HepG2 (cell line): ENCODE results near the gene SULT1B1. TPM values are rescaled to one million over a fixed set of nuclear protein-coding genes. Genes with fewer than 3 reads are reported as not detected.

Experiments
- BCL3 ChIP-seq: sonication (generic); formaldehyde crosslinking; IDR thresholded peaks from 2 replicates; pipeline ENCODE4 v1.5.1; 2020; ENCODE audit warnings: mild to moderate bottlenecking, missing genetic modification reagents, moderate library complexity
- CC2D1A ChIP-seq: sonication (generic); formaldehyde crosslinking; IDR thresholded peaks from 2 replicates; pipeline ENCODE4 v1.8.1; 2023; ENCODE audit warnings: mild to moderate bottlenecking, missing genetic modification reagents
- NFE2 ChIP-seq: sonication (generic); formaldehyde crosslinking; IDR thresholded peaks from 2 replicates; pipeline ENCODE4 v1.4.0; 2020; ENCODE audit warnings: missing genetic modification reagents
- PCBP1 ChIP-seq: fragments of 200-400 bp; formaldehyde crosslinking; IDR thresholded peaks from 2 replicates; pipeline ENCODE4 v1.6.1; 2017; ENCODE audit warnings: mild to moderate bottlenecking, low read depth, low read length, borderline replicate concordance
- PHF21A ChIP-seq: sonication (generic); formaldehyde crosslinking; IDR thresholded peaks from 2 replicates; pipeline ENCODE4 v1.5.0; 2020; ENCODE audit warnings: mild to moderate bottlenecking, missing genetic modification reagents
- SAP130 ChIP-seq: IDR thresholded peaks from 2 replicates; pipeline ENCODE4 v1.6.1; 2016; ENCODE audit warnings: low read depth
- SKIL ChIP-seq: sonication (generic); formaldehyde crosslinking; IDR thresholded peaks from 2 replicates; pipeline ENCODE4 v1.8.0; 2022; ENCODE audit warnings: missing genetic modification reagents, mild to moderate bottlenecking, moderate library complexity, borderline replicate concordance
- SP2 ChIP-seq: sonication (generic); formaldehyde crosslinking; IDR thresholded peaks from 2 replicates; pipeline ENCODE4 v1.5.1; 2020; ENCODE audit warnings: mild to moderate bottlenecking, missing genetic modification reagents
- TBP ChIP-seq: sonication (generic); formaldehyde crosslinking; IDR thresholded peaks from 2 replicates; pipeline ENCODE4 v1.5.0; 2020; ENCODE audit warnings: missing genetic modification reagents
- TFE3 ChIP-seq: IDR thresholded peaks from 2 replicates; pipeline ENCODE4 v1.6.1; 2016
- THRA ChIP-seq: sonication (generic); formaldehyde crosslinking; IDR thresholded peaks from 2 replicates; pipeline ENCODE4 v1.4.0; 2020; ENCODE audit warnings: missing genetic modification reagents, borderline replicate concordance
- ZC3H13 ChIP-seq: sonication (generic); formaldehyde crosslinking; IDR thresholded peaks from 2 replicates; pipeline ENCODE4 v1.8.1; 2023; ENCODE audit warnings: mild to moderate bottlenecking, missing genetic modification reagents, moderate library complexity
- ZC3H4 ChIP-seq: sonication (generic); formaldehyde crosslinking; IDR thresholded peaks from 2 replicates; pipeline ENCODE4 v1.4.0; 2020; ENCODE audit warnings: missing genetic modification reagents, borderline replicate concordance
- ZNF138 ChIP-seq: sonication (generic); formaldehyde crosslinking; IDR thresholded peaks from 2 replicates; pipeline ENCODE4 v1.5.0; 2020; ENCODE audit warnings: mild to moderate bottlenecking, low read depth, missing genetic modification reagents
- ZNF142 ChIP-seq: sonication (generic); formaldehyde crosslinking; IDR thresholded peaks from 2 replicates; pipeline ENCODE4 v1.4.0; 2020; ENCODE audit warnings: missing genetic modification reagents
- polyA plus RNA-seq, 8 experiments: library from polyadenylated mRNA; depleted of rRNA in 3 of 8; stranded (reverse) in 7 of 8; unstranded in 1 of 8; fragments of >200 nt; fragmentation: Illumina TruSeq in 4 of 8; extraction: Trizol in 4 of 8; gene quantifications; 2 replicates each; pipeline versions ENCODE4 v1.2.1 to v1.2.3, GENCODE V29; 2011 to 2016; ENCODE audit warnings: low read depth in 4 of 8, missing spikeins in 1 of 8, mixed read lengths in 1 of 8; ENCODE audit not compliant: insufficient read depth in 1 of 8
- total RNA-seq, 5 experiments: library from RNA; depleted of rRNA; stranded (reverse); fragments of >200 nt; fragmentation: Illumina TruSeq; extraction: Trizol; gene quantifications; 2 replicates each; pipeline ENCODE4 v1.2.3, GENCODE V29; 2016; ENCODE audit warnings: low read depth in 1 of 5
- TF ChIP-seq, protein P1 (sequence below): sonication (generic); formaldehyde crosslinking; conservative IDR thresholded peaks from 2 replicates; pipeline ENCODE4 v1.8.0; 2022; ENCODE audit warnings: mild to moderate bottlenecking, moderate library complexity, missing genetic modification reagents

The SULT1B1 gene
- total and polyA plus RNA-seq, 2 of the 13 experiments (the other 11 are each of a cell fraction or from before 2014, with no cell fraction given): 0.20 to 0.25 TPM

DNA sequence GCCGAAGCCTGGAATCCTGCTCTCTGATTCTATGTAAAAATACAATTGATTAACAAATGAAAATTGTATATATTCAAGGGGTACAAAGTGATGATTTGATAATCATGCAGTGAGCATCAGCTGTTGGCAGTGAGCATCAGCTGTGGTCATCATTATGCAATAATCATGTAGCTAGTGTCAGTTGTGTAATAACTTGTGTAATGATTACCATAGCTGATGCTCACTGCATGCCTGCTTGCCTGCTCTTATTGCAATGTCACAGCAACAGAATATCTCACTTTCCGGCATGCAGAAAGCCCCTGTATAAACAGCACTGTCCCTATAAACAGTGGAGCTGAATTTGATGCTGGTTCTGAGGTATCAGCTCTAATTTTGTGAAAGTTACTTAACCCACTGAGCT lies 46.8 kb downstream of the SULT1B1 start (continued):
- TF ChIP-seq THRA (CRISPR knock-in tag): peak; percentile 52; the same call in 1 of the 2 replicates
- TF ChIP-seq BCL3 (CRISPR knock-in tag): no peak
- TF ChIP-seq SP2: no peak
- no peak for TF ChIP-seq ZC3H4 (CRISPR knock-in tag)
- TF ChIP-seq ZNF142 (CRISPR knock-in tag): no peak
- TF ChIP-seq TBP (CRISPR knock-in tag): no peak
- TF ChIP-seq, protein P1, sequence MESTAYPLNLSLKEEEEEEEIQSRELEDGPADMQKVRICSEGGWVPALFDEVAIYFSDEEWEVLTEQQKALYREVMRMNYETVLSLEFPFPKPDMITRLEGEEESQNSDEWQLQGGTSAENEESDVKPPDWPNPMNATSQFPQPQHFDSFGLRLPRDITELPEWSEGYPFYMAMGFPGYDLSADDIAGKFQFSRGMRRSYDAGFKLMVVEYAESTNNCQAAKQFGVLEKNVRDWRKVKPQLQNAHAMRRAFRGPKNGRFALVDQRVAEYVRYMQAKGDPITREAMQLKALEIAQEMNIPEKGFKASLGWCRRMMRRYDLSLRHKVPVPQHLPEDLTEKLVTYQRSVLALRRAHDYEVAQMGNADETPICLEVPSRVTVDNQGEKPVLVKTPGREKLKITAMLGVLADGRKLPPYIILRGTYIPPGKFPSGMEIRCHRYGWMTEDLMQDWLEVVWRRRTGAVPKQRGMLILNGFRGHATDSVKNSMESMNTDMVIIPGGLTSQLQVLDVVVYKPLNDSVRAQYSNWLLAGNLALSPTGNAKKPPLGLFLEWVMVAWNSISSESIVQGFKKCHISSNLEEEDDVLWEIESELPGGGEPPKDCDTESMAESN (CRISPR knock-in tag): no peak
- no peak for TF ChIP-seq ZC3H13 (CRISPR knock-in tag)
- TF ChIP-seq SAP130 (CRISPR knock-in tag): peak; percentile 58
- no peak for TF ChIP-seq PHF21A (CRISPR knock-in tag)
- TF ChIP-seq TFE3 (CRISPR knock-in tag): no peak
- no peak for TF ChIP-seq SKIL (CRISPR knock-in tag)
- no peak for TF ChIP-seq CC2D1A (CRISPR knock-in tag)
- TF ChIP-seq ZNF138 (CRISPR knock-in tag): no peak
- TF ChIP-seq PCBP1: no peak
- no peak for TF ChIP-seq NFE2
